Large intestine (tissue), 3 donors: ENCODE data around the gene PHF24. TPM values are rescaled to one million over a fixed set of nuclear protein-coding genes. Genes with fewer than 3 reads are reported as not detected.
A peak's percentile ranks its signal among the peaks of the same experiment; 100 is the strongest.

Source experiments
- DNase-seq, 2 donors: peaks; one replicate each; pipeline versions ENCODE4 v3.0.0 to v3.0.0-alpha.2; 2013
- H3K27ac ChIP-seq: one replicate; pipeline ENCODE4 v1.5.1; 2013; ENCODE audit warnings: low read length
- H3K27me3 ChIP-seq: 2 replicates; pipeline ENCODE4 v1.6.1; 2013; ENCODE audit warnings: low read length; ENCODE audit not compliant: control insufficient read depth, insufficient read depth
- H3K36me3 ChIP-seq: 2 replicates; pipeline ENCODE4 v1.6.1; 2013; ENCODE audit warnings: low read length; ENCODE audit not compliant: control insufficient read depth, insufficient read depth
- H3K4me1 ChIP-seq: one replicate; pipeline ENCODE4 v1.6.1; 2013; ENCODE audit warnings: low read length; ENCODE audit not compliant: control insufficient read depth, insufficient read depth
- H3K4me3 ChIP-seq: one replicate; pipeline ENCODE4 v1.5.1; 2013; ENCODE audit warnings: low read length
- H3K9me3 ChIP-seq: one replicate; pipeline ENCODE4 v1.6.1; 2013; ENCODE audit warnings: mild to moderate bottlenecking, low read depth, low read length, moderate library complexity; ENCODE audit not compliant: control insufficient read depth
- WGBS: methylation state at CpG from one replicate; pipeline ENCODE4 v1.1.5; 2013; ENCODE audit warnings: low lambda C conversion rate; ENCODE audit not compliant: insufficient coverage; 5-methylcytosine and 5-hydroxymethylcytosine counted together
- polyA plus RNA-seq: library from polyadenylated mRNA; unstranded; fragments of 120-200 nt; gene quantifications from one replicate; pipeline ENCODE4 v1.2.1, GENCODE V29; 2013

PHF24 gene
- polyA plus RNA-seq, 1 donor, result 1.6 TPM

GRCh38 chr9:34959461-34959860 is 1.4 kb downstream of the PHF24 start:
- H3K27me3 ChIP-seq, result peaks cover 56% of the 10 kb centered on the region
- DNase-seq, result no peak
- WGBS, result no CpG with 5 or more reads among the region's 4 CpGs
- H3K4me3 ChIP-seq, result no peak overlapping the region
- peaks cover 3% of the 10 kb centered on the region for H3K4me1 ChIP-seq
- H3K9me3 ChIP-seq, result no peaks in the 10 kb centered on the region
- no peaks in the 10 kb centered on the region for H3K36me3 ChIP-seq
- no peak overlapping the region for H3K27ac ChIP-seq

GRCh38 chr9:34961574-34962490 is 3.7 kb downstream of the PHF24 start:
- H3K27me3 ChIP-seq, result peaks cover 58% of the 10 kb centered on the region
- no peak overlapping the region for H3K27ac ChIP-seq
- DNase-seq, result peak in 1 of 2 donors; percentile 30
- WGBS, result 50% methylated on average over 1 of the region's 5 CpGs
- peaks cover 3% of the 10 kb centered on the region for H3K4me1 ChIP-seq
- no peak overlapping the region for H3K4me3 ChIP-seq
- H3K9me3 ChIP-seq, result no peaks in the 10 kb centered on the region
- no peaks in the 10 kb centered on the region for H3K36me3 ChIP-seq

GRCh38 chr9:34962546-34962945 is 4.5 kb downstream of the PHF24 start:
- WGBS, result no CpG with 5 or more reads among the region's 3 CpGs
- Histone ChIP-seq H3K9me3 (no peaks in the 10 kb centered on the region), H3K27me3 (peaks cover 56% of the 10 kb centered on the region), H3K4me1 (peaks cover 3% of the 10 kb centered on the region), H3K27ac (no peak overlapping the region), H3K36me3 (no peaks in the 10 kb centered on the region), H3K4me3 (no peak overlapping the region)
- DNase-seq, result no peak

GRCh38 chr9:34963552-34963951 is 5.5 kb downstream of the PHF24 start:
- WGBS, result no CpG with 5 or more reads among the region's 2 CpGs
- Histone ChIP-seq H3K36me3 (no peaks in the 10 kb centered on the region), H3K27me3 (peaks cover 55% of the 10 kb centered on the region), H3K4me1 (peaks cover under 1% of the 10 kb centered on the region), H3K4me3 (no peak overlapping the region), H3K9me3 (no peaks in the 10 kb centered on the region), H3K27ac (no peak overlapping the region)
- DNase-seq, result no peak

- Histone ChIP-seq H3K4me3 (no peak overlapping the region), H3K36me3 (no peaks in the 10 kb centered on the region), H3K27me3 (peaks cover 46% of the 10 kb centered on the region), H3K27ac (no peak overlapping the region), H3K9me3 (no peaks in the 10 kb centered on the region), H3K4me1 (no peaks in the 10 kb centered on the region)
- 100% methylated on average over 1 of the region's 3 CpGs for WGBS
- no peak for DNase-seq
These were observed 6.4 kb downstream of the PHF24 start for GRCh38 chr9:34964458-34964857.

- no peaks in the 10 kb centered on the region for H3K4me1 ChIP-seq
- H3K27ac ChIP-seq, result no peak overlapping the region
- H3K36me3 ChIP-seq, result no peaks in the 10 kb centered on the region
- H3K4me3 ChIP-seq, result no peak overlapping the region
- DNase-seq, result no peak
- WGBS, result no CpG with 5 or more reads among the region's 21 CpGs
- peaks cover 12% of the 10 kb centered on the region for H3K27me3 ChIP-seq
- H3K9me3 ChIP-seq, result no peaks in the 10 kb centered on the region
These were observed 13.2 kb downstream of the PHF24 start for GRCh38 chr9:34971146-34971811.

- peaks cover 7% of the 10 kb centered on the region for H3K27me3 ChIP-seq
- no peak overlapping the region for H3K4me3 ChIP-seq
- no peak overlapping the region for H3K27ac ChIP-seq
- H3K9me3 ChIP-seq, result no peaks in the 10 kb centered on the region
- no peak for DNase-seq
- WGBS, result 86% methylated on average over 1 of the region's 2 CpGs
- H3K36me3 ChIP-seq, result no peaks in the 10 kb centered on the region
- H3K4me1 ChIP-seq, result no peaks in the 10 kb centered on the region
These were observed 16.6 kb downstream of the PHF24 start for GRCh38 chr9:34974664-34975063.

GRCh38 chr9:34976441-34976840 is 18.4 kb downstream of the PHF24 start:
- H3K9me3 ChIP-seq, result no peaks in the 10 kb centered on the region
- H3K36me3 ChIP-seq, result no peaks in the 10 kb centered on the region
- no peak for DNase-seq
- H3K4me1 ChIP-seq, result no peaks in the 10 kb centered on the region
- H3K27me3 ChIP-seq, result peaks cover 9% of the 10 kb centered on the region
- H3K27ac ChIP-seq, result no peak overlapping the region
- H3K4me3 ChIP-seq, result no peak overlapping the region
- no CpG with 5 or more reads among the region's 11 CpGs for WGBS

- Histone ChIP-seq H3K4me1 (no peaks in the 10 kb centered on the region), H3K36me3 (no peaks in the 10 kb centered on the region), H3K27ac (no peak overlapping the region), H3K4me3 (no peak overlapping the region), H3K27me3 (peaks cover 9% of the 10 kb centered on the region), H3K9me3 (no peaks in the 10 kb centered on the region)
- no peak for DNase-seq
- WGBS, result no CpG with 5 or more reads among the region's 11 CpGs
These were observed 18.9 kb downstream of the PHF24 start for GRCh38 chr9:34976992-34977391.

- DNase-seq, result no peak
- WGBS, result 100% methylated on average over 1 of the region's 11 CpGs
These were observed 22.2 kb downstream of the PHF24 start for GRCh38 chr9:34980181-34980761.

More at GRCh38 chr9:34980181-34980761, 22.2 kb downstream of the PHF24 start:
- no peak overlapping the region for H3K4me3 ChIP-seq
- H3K27me3 ChIP-seq, result peaks cover 9% of the 10 kb centered on the region
- no peaks in the 10 kb centered on the region for H3K4me1 ChIP-seq
- no peak overlapping the region for H3K27ac ChIP-seq
- no peaks in the 10 kb centered on the region for H3K9me3 ChIP-seq
- H3K36me3 ChIP-seq, result no peaks in the 10 kb centered on the region
